DND-41 (cell line): ENCODE results near the gene IFITM10.
"Not testable (repeated sequence)": the region's sequence is repeated elsewhere in the genome, so short reads cannot be mapped to it uniquely, and the experiment has no call there.

Source experiments
- ATAC-seq: fragments of 200-7000 bp; cut with Tn5 transposase; 3 replicates; pipeline ENCODE4 v1.9.1; 2021; ENCODE audit warnings: low read depth; ENCODE audit not compliant: insufficient read depth
- DNase-seq: peaks from one replicate; pipeline ENCODE4 v3.0.0-alpha.2; 2020
- H2AFZ ChIP-seq: 2 replicates; pipeline ENCODE4 v1.6.0; 2012; ENCODE audit warnings: low read depth, low read length
- H3K27ac ChIP-seq: 2 replicates; pipeline ENCODE4 v1.5.1; 2012; ENCODE audit warnings: low read length, inconsistent platforms
- H3K27me3 ChIP-seq: fragments of 200-600 bp; sonication (generic); 2 replicates; pipeline ENCODE4 v1.6.0; 2012; ENCODE audit warnings: low read length, mild to moderate bottlenecking, inconsistent platforms; ENCODE audit not compliant: insufficient read depth, poor library complexity
- H3K36me3 ChIP-seq: 2 replicates; pipeline ENCODE4 v1.5.1; 2012; ENCODE audit warnings: low read length, inconsistent platforms; ENCODE audit not compliant: insufficient read depth
- H3K4me1 ChIP-seq: 2 replicates; pipeline ENCODE4 v1.5.1; 2012; ENCODE audit warnings: mild to moderate bottlenecking, low read length; ENCODE audit not compliant: insufficient read depth
- H3K4me2 ChIP-seq: 2 replicates; pipeline ENCODE4 v1.6.0; 2012; ENCODE audit warnings: mild to moderate bottlenecking, moderate library complexity, low read length, inconsistent platforms; ENCODE audit not compliant: insufficient read depth
- H3K4me3 ChIP-seq, 2 experiments: fragments of 200-600 bp in 1 of 2; shearing (Covaris generic) in 1 of 2; 2 replicates each; pipeline ENCODE4 v1.5.1; 2012 to 2016; ENCODE audit warnings: inconsistent platforms in 2 of 2, low read length in 2 of 2, mild to moderate bottlenecking in 2 of 2, low read depth in 1 of 2, moderate library complexity in 1 of 2
- H3K79me2 ChIP-seq: 2 replicates; pipeline ENCODE4 v1.6.0; 2012; ENCODE audit warnings: low read length, inconsistent platforms; ENCODE audit not compliant: insufficient read depth
- H3K9ac ChIP-seq: 2 replicates; pipeline ENCODE4 v1.6.0; 2012; ENCODE audit warnings: low read depth, mild to moderate bottlenecking, inconsistent platforms, low read length, moderate library complexity
- H3K9me3 ChIP-seq: 2 replicates; pipeline ENCODE4 v1.5.1; 2012; ENCODE audit warnings: low read length, moderate library complexity, mild to moderate bottlenecking, inconsistent platforms; ENCODE audit not compliant: insufficient read depth, severe bottlenecking
- H4K20me1 ChIP-seq: 2 replicates; pipeline ENCODE4 v1.6.0; 2012; ENCODE audit warnings: low read length; ENCODE audit not compliant: insufficient read depth
- CTCF ChIP-seq: IDR thresholded peaks from 2 replicates; pipeline ENCODE4 v1.5.1; 2012; ENCODE audit warnings: borderline replicate concordance, low read length, moderate library complexity, mild to moderate bottlenecking; ENCODE audit not compliant: poor library complexity, severe bottlenecking; ENCODE audit errors: extremely low read depth
- EZH2 ChIP-seq: IDR thresholded peaks from 3 replicates; pipeline ENCODE4 v1.6.1; 2012; ENCODE audit warnings: borderline replicate concordance, low read depth, mild to moderate bottlenecking, moderate library complexity, low read length, inconsistent platforms; ENCODE audit not compliant: severe bottlenecking

Gene IFITM10

GRCh38 chr11:1690167-1691025 is 60.0 kb downstream of the IFITM10 start:
- H3K27ac ChIP-seq: no peak overlapping the region
- no peaks in the 10 kb centered on the region for H3K9me3 ChIP-seq
- no peak overlapping the region for H3K9ac ChIP-seq
- no peak overlapping the region for H3K4me3 ChIP-seq
- no peaks in the 10 kb centered on the region for H3K36me3 ChIP-seq
- DNase-seq (no peak), ATAC-seq (no peak)
- TF ChIP-seq EZH2 (no peak), CTCF (no peak)
- H3K27me3 ChIP-seq: no peaks in the 10 kb centered on the region
- H3K4me1 ChIP-seq: peaks cover 22% of the 10 kb centered on the region
- H4K20me1 ChIP-seq: no peaks in the 10 kb centered on the region
- H2AFZ ChIP-seq: no peak overlapping the region
- no peak overlapping the region for H3K4me2 ChIP-seq
- no peaks in the 10 kb centered on the region for H3K79me2 ChIP-seq

GRCh38 chr11:1689250-1690166 is 60.9 kb downstream of the IFITM10 start:
- not testable (repeated sequence) for H4K20me1 ChIP-seq, ATAC-seq

GRCh38 chr11:1688336-1688947 is 62.0 kb downstream of the IFITM10 start:
- not testable (repeated sequence) for H3K9ac ChIP-seq, H3K27me3 ChIP-seq

More at GRCh38 chr11:1689250-1690166, 60.9 kb downstream of the IFITM10 start:
- H2AFZ ChIP-seq, H3K9me3 ChIP-seq, H3K36me3 ChIP-seq, H3K27ac ChIP-seq, H3K27me3 ChIP-seq, H3K9ac ChIP-seq, DNase-seq, H3K79me2 ChIP-seq, H3K4me3 ChIP-seq, H3K4me2 ChIP-seq: not testable (repeated sequence)
- peaks cover 17% of the 10 kb centered on the region for H3K4me1 ChIP-seq

DNA sequence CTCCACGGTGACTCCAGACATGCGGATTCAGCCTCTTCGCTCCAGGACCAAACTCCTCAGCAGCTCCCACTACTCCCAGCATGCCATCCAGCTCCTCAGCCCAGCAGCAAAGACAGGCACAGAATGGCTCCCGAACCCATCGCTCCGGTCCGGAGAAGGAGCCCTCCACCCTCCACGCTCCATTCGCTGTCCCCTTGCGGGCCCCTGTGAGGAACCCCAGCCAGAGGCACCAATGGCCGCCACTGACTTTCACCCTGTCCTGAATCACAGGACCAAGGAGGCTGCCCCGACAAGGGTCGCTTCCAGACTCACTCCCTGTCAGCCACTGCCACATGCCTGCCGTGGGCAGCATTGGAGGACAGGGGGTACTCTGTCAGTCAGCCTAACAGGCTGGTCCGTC is 64.2 kb downstream of the IFITM10 start:
- ATAC-seq, H3K4me2 ChIP-seq: not testable (repeated sequence)

More at GRCh38 chr11:1688336-1688947, 62.0 kb downstream of the IFITM10 start:
- H3K36me3 ChIP-seq, H3K79me2 ChIP-seq, H3K9me3 ChIP-seq, H3K4me1 ChIP-seq, H3K27ac ChIP-seq, H4K20me1 ChIP-seq, DNase-seq, H3K4me3 ChIP-seq, ATAC-seq, H3K4me2 ChIP-seq, H2AFZ ChIP-seq: not testable (repeated sequence)

DNA sequence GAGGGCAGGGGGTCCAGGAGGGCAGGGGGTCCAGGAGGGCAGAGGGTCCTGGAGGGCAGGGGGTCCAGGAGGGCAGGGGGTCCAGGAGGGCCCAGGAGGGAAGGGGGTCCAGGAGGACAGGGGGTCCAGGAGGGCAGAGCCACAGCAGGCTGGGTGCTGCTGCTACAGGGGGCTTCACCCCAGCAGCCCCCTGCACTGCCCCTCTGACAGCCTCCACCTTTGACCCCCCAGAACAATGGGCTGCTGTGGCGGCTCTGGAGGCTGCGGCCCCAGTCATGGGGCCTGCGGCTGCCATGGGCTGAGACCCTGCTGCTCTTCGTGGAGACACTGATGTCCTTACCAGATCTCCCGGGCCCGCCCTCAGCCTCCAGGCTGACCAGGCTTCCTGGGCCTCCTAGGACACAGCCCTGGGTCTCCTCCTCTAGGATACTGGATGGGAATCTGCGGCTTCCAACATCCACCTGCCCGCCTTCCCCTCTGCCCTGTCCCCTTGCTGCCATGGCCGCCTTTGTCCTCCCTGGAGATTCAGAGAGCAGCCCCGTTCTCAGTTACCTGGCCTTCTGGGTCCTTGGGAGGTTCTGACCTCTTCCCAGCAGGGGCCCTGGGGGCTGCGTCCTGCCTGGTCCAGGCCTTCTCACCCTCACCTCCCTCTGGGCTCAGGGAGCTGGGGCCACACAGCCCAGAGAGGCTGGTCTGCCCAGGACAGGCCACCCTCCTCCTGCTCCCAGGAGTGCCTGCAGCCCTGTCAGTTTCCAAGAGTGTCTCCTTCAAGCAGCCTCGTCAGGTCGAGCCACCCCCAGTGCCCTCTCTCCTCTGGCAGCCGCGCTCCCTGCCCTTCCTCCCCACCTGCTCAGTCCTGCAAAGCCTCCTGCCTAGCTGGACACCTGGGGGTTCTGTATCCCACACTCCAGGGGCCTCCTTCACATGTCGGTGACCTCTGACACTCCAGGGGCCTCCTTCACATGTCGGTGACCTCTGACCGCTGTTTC is 65.2 kb downstream of the IFITM10 start:
- ATAC-seq, H3K27ac ChIP-seq, DNase-seq: not testable (repeated sequence)

More for the DNA sequence above, 64.2 kb downstream of the IFITM10 start:
- H3K79me2 ChIP-seq, H3K27ac ChIP-seq, H3K9ac ChIP-seq, H3K36me3 ChIP-seq, H3K4me3 ChIP-seq, H2AFZ ChIP-seq, H3K27me3 ChIP-seq, DNase-seq, H3K4me1 ChIP-seq, H3K9me3 ChIP-seq, H4K20me1 ChIP-seq: not testable (repeated sequence)

GRCh38 chr11:1683904-1684572 is 66.4 kb downstream of the IFITM10 start:
- not testable (repeated sequence) for H3K4me2 ChIP-seq, H3K36me3 ChIP-seq, H4K20me1 ChIP-seq, H3K79me2 ChIP-seq, H3K27ac ChIP-seq, H3K9me3 ChIP-seq, H3K27me3 ChIP-seq, ATAC-seq, H2AFZ ChIP-seq, H3K4me1 ChIP-seq, H3K9ac ChIP-seq, DNase-seq, H3K4me3 ChIP-seq

More for the DNA sequence above, 65.2 kb downstream of the IFITM10 start:
- H3K4me1 ChIP-seq, H3K9ac ChIP-seq, H3K36me3 ChIP-seq, H2AFZ ChIP-seq, H3K79me2 ChIP-seq, H4K20me1 ChIP-seq, H3K4me2 ChIP-seq, H3K4me3 ChIP-seq, H3K27me3 ChIP-seq, H3K9me3 ChIP-seq: not testable (repeated sequence)
